OCI-LY7 (cell line): ENCODE results near the gene TMCC2. TPM values are rescaled to one million over a fixed set of nuclear protein-coding genes. Genes with fewer than 3 reads are reported as not detected.

Experiments
- BruUV-seq: library from RNA; stranded (reverse); fragments of 400-500 nt; replicated peaks from 2 replicates; lab custom pipeline; 2021; lab: Mats Ljungman, UMichigan
- CTCF ChIA-PET: fragments of 300-600 bp; sonication (Branson Sonifier 250); formaldehyde crosslinking; loops from one replicate; lab custom pipeline; 2022; ENCODE audit warnings: antibody characterized with exemption; ENCODE audit not compliant: unreplicated experiment; lab: Charles Lee
- POLR2A ChIA-PET: fragments of 300-600 bp; sonication (Branson Sonifier 250); formaldehyde crosslinking; loops from one replicate; lab custom pipeline; 2022; ENCODE audit warnings: antibody characterized with exemption; lab: Charles Lee
- DNase-seq: peaks from one replicate; pipeline ENCODE4 v3.0.0-alpha.2; 2015; ENCODE audit warnings: low spot score
- H2AFZ ChIP-seq: fragments of 200-600 bp; sonication (generic), shearing (Covaris generic); 2 replicates; pipeline ENCODE4 v1.6.1; 2014; ENCODE audit warnings: mild to moderate bottlenecking, antibody characterized with exemption, low read length, moderate library complexity
- H3K27ac ChIP-seq: fragments of 200-600 bp; sonication (generic); 2 replicates; pipeline ENCODE4 v1.5.1; 2014; ENCODE audit warnings: mixed run types, low read depth, mild to moderate bottlenecking, moderate library complexity, low read length, inconsistent platforms; ENCODE audit not compliant: poor library complexity, severe bottlenecking
- H3K36me3 ChIP-seq: fragments of 200-600 bp; sonication (generic); 2 replicates; pipeline ENCODE4 v1.6.1; 2014; ENCODE audit warnings: mild to moderate bottlenecking, antibody characterized with exemption, low read length, moderate library complexity, mixed read lengths; ENCODE audit not compliant: insufficient read depth
- H3K4me1 ChIP-seq: fragments of 200-600 bp; sonication (generic); 2 replicates; pipeline ENCODE4 v1.5.1; 2014; ENCODE audit warnings: mild to moderate bottlenecking, low read length; ENCODE audit not compliant: insufficient read depth, poor library complexity, severe bottlenecking
- H3K4me2 ChIP-seq: fragments of 200-600 bp; sonication (generic); 2 replicates; pipeline ENCODE4 v1.6.1; 2014; ENCODE audit warnings: mild to moderate bottlenecking, low read length
- H3K4me3 ChIP-seq: fragments of 200-600 bp; sonication (generic); 2 replicates; pipeline ENCODE4 v1.5.1; 2014; ENCODE audit warnings: mild to moderate bottlenecking, low read depth, low read length; ENCODE audit not compliant: poor library complexity, severe bottlenecking
- H3K79me2 ChIP-seq: fragments of 200-600 bp; sonication (generic); 2 replicates; pipeline ENCODE4 v1.6.1; 2016; ENCODE audit warnings: low read depth, mild to moderate bottlenecking, low read length, moderate library complexity, mixed read lengths; ENCODE audit not compliant: insufficient read depth
- H3K9me2 ChIP-seq: fragments of 200-600 bp; sonication (generic); 2 replicates; pipeline ENCODE4 v1.6.1; 2016; ENCODE audit warnings: mild to moderate bottlenecking, low read length, mixed read lengths; ENCODE audit not compliant: insufficient read depth
- H3K9me3 ChIP-seq: fragments of 200-600 bp; sonication (generic); 2 replicates; pipeline ENCODE4 v1.6.1; 2014; ENCODE audit warnings: mild to moderate bottlenecking, mixed run types, low read length, mixed read lengths
- H4K20me1 ChIP-seq: fragments of 200-600 bp; sonication (generic); 2 replicates; pipeline ENCODE4 v1.6.1; 2014; ENCODE audit warnings: mild to moderate bottlenecking, antibody characterized with exemption, low read length, moderate library complexity, mixed read lengths; ENCODE audit not compliant: insufficient read depth
- CTCF ChIP-seq: fragments of 200-600 bp; sonication (generic); conservative IDR thresholded peaks from 2 replicates; pipeline ENCODE4 v1.5.1; 2014; ENCODE audit warnings: mild to moderate bottlenecking, antibody characterized with exemption, low read length, moderate library complexity, mixed read lengths
- EZH2phosphoT487 ChIP-seq: fragments of 200-600 bp; sonication (generic); IDR thresholded peaks from 2 replicates; pipeline ENCODE4 v1.6.1; 2018; ENCODE audit warnings: low read depth, borderline replicate concordance, mild to moderate bottlenecking, mixed run types, antibody characterized with exemption, low read length, moderate library complexity, mixed read lengths
- intact Hi-C: fragments of 100-400 bp; cut with micrococcal nuclease; formaldehyde crosslinking; loops from one replicate; pipeline ENCODE4 v1.10.0; 2022; ENCODE audit not compliant: unreplicated experiment
- total RNA-seq, 2 experiments: library from RNA; depleted of rRNA in 1 of 2; stranded (reverse); fragments of >200 nt in 1 of 2; shearing (Covaris generic) in 1 of 2; gene quantifications; 2 replicates each; pipeline ENCODE4 v1.2.3, GENCODE V29; 2014 to 2022

The TMCC2 gene
- total RNA-seq, 2 experiments from 2014 or later = 5.2 to 7.8 TPM

GRCh38 chr1:205315008-205315618 is 87.4 kb downstream of the TMCC2 start:
- peak overlapping the region; percentile 66 for H3K27ac ChIP-seq
- CTCF ChIA-PET = interaction anchor here (2.4 to 2.5 kb wide), 2 partner anchors 27 to 41 kb away, joined by 10 to 13 read pairs; no protein-coding TSS in a partner anchor
- intact Hi-C loops = loop anchor here (10.0 kb wide), 2 partner anchors 800 to 1990 kb away; partner anchors contain the start of gene MDM4
- peaks cover 4% of the 10 kb centered on the region; the same call in 1 of the 2 replicates for H4K20me1 ChIP-seq
- no peak for TF ChIP-seq EZH2phosphoT487
- no peak for TF ChIP-seq CTCF
- no peak overlapping the region for H3K4me3 ChIP-seq
- H3K4me2 ChIP-seq = peak overlapping the region; percentile 90
- peaks cover 19% of the 10 kb centered on the region for H3K36me3 ChIP-seq
- peaks cover 97% of the 10 kb centered on the region for H3K4me1 ChIP-seq
- H3K9me2 ChIP-seq = no peaks in the 10 kb centered on the region
- H2AFZ ChIP-seq = no peak overlapping the region
- H3K79me2 ChIP-seq = peaks cover 61% of the 10 kb centered on the region; the same call in 1 of the 2 replicates
- H3K9me3 ChIP-seq = no peaks in the 10 kb centered on the region
- DNase-seq = peak; percentile 68
- no TSS peak for BruUV-seq
- POLR2A ChIA-PET = interaction anchor here (1.3 to 15.8 kb wide), 4 partner anchors 13 to 39 kb away, joined by 3 to 162 read pairs (median 7); no protein-coding TSS in a partner anchor

- POLR2A ChIA-PET = interaction anchor here (15.8 kb wide), 1 partner anchor 31 kb away, joined by 162 read pairs; no protein-coding TSS in a partner anchor
- CTCF ChIA-PET = interaction anchor here (2.5 kb wide), 1 partner anchor 42 kb away, joined by 10 read pairs; no protein-coding TSS in a partner anchor
- no peaks in the 10 kb centered on the region for H3K9me3 ChIP-seq
- peaks cover 9% of the 10 kb centered on the region for H3K36me3 ChIP-seq
- intact Hi-C loops = loop anchor here (10.0 kb wide), 2 partner anchors 801 to 1991 kb away; partner anchors contain the start of gene MDM4
- DNase-seq = no peak
- H3K79me2 ChIP-seq = peaks cover 68% of the 10 kb centered on the region; the same call in 1 of the 2 replicates
- H3K9me2 ChIP-seq = no peaks in the 10 kb centered on the region
- no TSS peak for BruUV-seq
- TF ChIP-seq EZH2phosphoT487 = no peak
- TF ChIP-seq CTCF = no peak
- peak overlapping the region; percentile 66 for H3K27ac ChIP-seq
- no peak overlapping the region for H2AFZ ChIP-seq
- peak overlapping the region; percentile 94 for H3K4me2 ChIP-seq
- peaks cover 96% of the 10 kb centered on the region for H3K4me1 ChIP-seq
- no peak overlapping the region for H3K4me3 ChIP-seq
- H4K20me1 ChIP-seq = peaks cover 4% of the 10 kb centered on the region; the same call in 1 of the 2 replicates
Observed at GRCh38 chr1:205316161-205316566, 88.4 kb downstream of the TMCC2 start.
